Measurements from ENCODE around the gene SGCA.

The SGCA gene

GRCh38 chr17:50181591-50182560, 16.1 kb downstream of the SGCA start:
- no peak for DNase-seq (ENCODE audit: low read depth in 2 of 2)

- no peak for DNase-seq (ENCODE audit: low read depth in 2 of 2)
Observed at GRCh38 chr17:50182783-50183420, 17.1 kb downstream of the SGCA start.

GRCh38 chr17:50183421-50183994, 17.7 kb downstream of the SGCA start:
- DNase-seq (ENCODE audit: low read depth in 2 of 2), result no peak

GRCh38 chr17:50184064-50184463, 18.3 kb downstream of the SGCA start:
- DNase-seq (ENCODE audit: low read depth in 2 of 2), result no peak

GRCh38 chr17:50184611-50185398, 19.0 kb downstream of the SGCA start:
- DNase-seq (ENCODE audit: low read depth in 2 of 2), result no peak

- no peak for DNase-seq (ENCODE audit: low read depth in 2 of 2)
Observed at GRCh38 chr17:50185631-50186471, 20.0 kb downstream of the SGCA start.

GRCh38 chr17:50186661-50187393, 21.0 kb downstream of the SGCA start:
- no peak for DNase-seq (ENCODE audit: low read depth in 2 of 2)

GRCh38 chr17:50187394-50187725, 21.6 kb downstream of the SGCA start:
- DNase-seq (ENCODE audit: low read depth in 2 of 2), result no peak

GRCh38 chr17:50187751-50188530, 22.1 kb downstream of the SGCA start:
- DNase-seq (ENCODE audit: low read depth in 2 of 2), result no peak

GRCh38 chr17:50188531-50188920, 22.7 kb downstream of the SGCA start:
- DNase-seq (ENCODE audit: low read depth in 2 of 2), result no peak

- DNase-seq (ENCODE audit: low read depth in 2 of 2), result no peak
Observed at GRCh38 chr17:50188921-50189549, 23.2 kb downstream of the SGCA start.

- no peak for DNase-seq (ENCODE audit: low read depth in 2 of 2)
Observed at GRCh38 chr17:50189550-50190292, 23.9 kb downstream of the SGCA start.

GRCh38 chr17:50190293-50190602, 24.4 kb downstream of the SGCA start:
- no peak for DNase-seq (ENCODE audit: low read depth in 2 of 2)

GRCh38 chr17:50190603-50191358, 25.0 kb downstream of the SGCA start:
- no peak for DNase-seq (ENCODE audit: low read depth in 2 of 2)

- no peak for DNase-seq (ENCODE audit: low read depth in 2 of 2)
Observed at GRCh38 chr17:50191359-50192143, 25.7 kb downstream of the SGCA start.

GRCh38 chr17:50192144-50192617, 26.4 kb downstream of the SGCA start:
- no peak for DNase-seq (ENCODE audit: low read depth in 2 of 2)

Measured in stimulated activated CD8-positive, alpha-beta memory T cell treated with anti-CD3 and anti-CD28 coated beads, Interleukin-7, amount 100 ng/mL, for 4 hours (primary cell).